ENCODE measurements around the gene CUX1. TPM values are rescaled to one million over a fixed set of nuclear protein-coding genes. Genes with fewer than 3 reads are reported as not detected.

The CUX1 gene
- total RNA-seq, 1 experiment from 2014 or later = 39.6 TPM

GRCh38 chr7:101905203-101905865 lies 87.9 kb downstream of the CUX1 start:
- Histone ChIP-seq H3K9me2 (replicated peaks; ENCODE audit: low read length) (no peaks in the 10 kb centered on the region), H2AFZ (ENCODE audit: low read length) (no peak overlapping the region), H3K4me1 (ENCODE audit: insufficient read depth, low read length) (no peaks in the 10 kb centered on the region), H3K9me3 (ENCODE audit: low read length) (no peaks in the 10 kb centered on the region), H3K4me2 (ENCODE audit: low read length) (no peak overlapping the region), H3K36me3 (ENCODE audit: low read depth, low read length) (no peaks in the 10 kb centered on the region), H4K20me1 (ENCODE audit: low read length) (no peaks in the 10 kb centered on the region), H3K9ac (ENCODE audit: low read length) (no peak overlapping the region), H3K4me3 (ENCODE audit: low read length) (no peak overlapping the region), H3K27ac (ENCODE audit: low read length) (no peak overlapping the region), H3K79me2 (ENCODE audit: low read length) (peaks cover 79% of the 10 kb centered on the region), H3K27me3 (ENCODE audit: low read length) (no peaks in the 10 kb centered on the region), H3F3A (ENCODE audit: low read length, unreplicated experiment) (no peaks in the 10 kb centered on the region)
- no peak for ATAC-seq
- no peak for TF ChIP-seq EZH2 (IDR thresholded peaks at IDR 0.05; ENCODE audit: low read length, unreplicated experiment)
- POLR2A ChIA-PET (ENCODE audit: unreplicated experiment) = no interaction called here
- BruUV-seq (replicated peaks) = no TSS peak
- CTCF ChIA-PET = no interaction called here
- DNase-seq = no peak
- intact Hi-C loops (cut with micrococcal nuclease) = no loop called here

GRCh38 chr7:101906291-101907240 lies 89.1 kb downstream of the CUX1 start:
- no peak for ATAC-seq
- CTCF ChIA-PET = no interaction called here
- no peak overlapping the region for H3K4me3 ChIP-seq (ENCODE audit: low read length)
- H2AFZ ChIP-seq (ENCODE audit: low read length) = no peak overlapping the region
- intact Hi-C loops (cut with micrococcal nuclease) = no loop called here
- no TSS peak for BruUV-seq (replicated peaks)
- no peak for DNase-seq
- H4K20me1 ChIP-seq (ENCODE audit: low read length) = no peaks in the 10 kb centered on the region
- TF ChIP-seq EZH2phosphoT487 (IDR thresholded peaks at IDR 0.05; ENCODE audit: borderline replicate concordance, low read length) (no peak), CTCF (conservative IDR thresholded peaks at IDR 0.05; ENCODE audit: low read depth, low read length) (no peak), EZH2 (IDR thresholded peaks at IDR 0.05; ENCODE audit: low read length, unreplicated experiment) (no peak)
- H3K4me2 ChIP-seq (ENCODE audit: low read length) = no peak overlapping the region
- H3K4me1 ChIP-seq (ENCODE audit: insufficient read depth, low read length) = no peaks in the 10 kb centered on the region
- POLR2A ChIA-PET (ENCODE audit: unreplicated experiment) = no interaction called here
- H3K36me3 ChIP-seq (ENCODE audit: low read depth, low read length) = no peaks in the 10 kb centered on the region
- no peak overlapping the region for H3K9ac ChIP-seq (ENCODE audit: low read length)
- no peaks in the 10 kb centered on the region for H3K9me3 ChIP-seq (ENCODE audit: low read length)
- peaks cover 77% of the 10 kb centered on the region for H3K79me2 ChIP-seq (ENCODE audit: low read length)
- H3K9me2 ChIP-seq (replicated peaks; ENCODE audit: low read length) = no peaks in the 10 kb centered on the region
- H3F3A ChIP-seq (ENCODE audit: low read length, unreplicated experiment) = no peaks in the 10 kb centered on the region
- H3K27me3 ChIP-seq (ENCODE audit: low read length) = no peaks in the 10 kb centered on the region
- no peak overlapping the region for H3K27ac ChIP-seq (ENCODE audit: low read length)

DNA sequence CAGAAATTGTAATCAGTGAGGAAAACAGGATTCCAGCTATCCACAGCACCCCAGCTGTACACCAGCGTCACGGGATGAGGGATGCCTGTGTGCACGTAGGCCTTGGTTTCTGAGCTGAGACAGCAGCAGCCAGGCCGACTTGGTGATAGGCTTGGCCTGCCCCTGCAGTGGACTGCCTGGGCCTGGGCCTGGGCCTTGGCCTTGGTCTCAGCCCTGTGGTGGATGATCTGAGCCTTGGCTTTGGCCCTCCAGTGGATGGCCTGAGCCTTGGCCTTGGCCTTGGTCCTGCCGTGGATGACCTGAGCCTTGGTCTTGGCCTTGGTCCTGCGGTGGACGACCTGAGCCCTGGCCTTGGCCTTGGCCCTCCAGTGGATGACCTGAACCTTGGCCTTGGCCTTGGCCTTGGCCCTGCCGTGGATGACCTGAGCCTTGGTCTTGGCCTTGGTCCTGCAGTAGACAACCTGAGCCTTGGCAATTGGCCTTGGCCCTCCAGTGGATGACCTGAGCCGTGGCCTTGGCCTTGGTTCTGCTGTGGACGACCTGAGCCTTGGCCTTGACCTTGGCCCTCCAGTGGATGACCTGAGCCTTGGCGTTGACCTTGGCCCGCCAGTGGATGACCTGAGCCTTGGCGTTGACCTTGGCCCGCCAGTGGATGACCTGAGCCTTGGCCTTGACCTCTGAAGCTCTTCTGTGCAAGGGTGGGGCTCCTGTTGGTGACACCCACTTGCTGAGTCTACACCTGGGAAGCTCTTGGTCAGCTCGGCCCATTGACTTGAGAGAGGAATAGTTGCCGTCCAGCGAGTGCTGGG lies 93.8 kb downstream of the CUX1 start:
- Histone ChIP-seq H3K27ac (ENCODE audit: low read length) (no peak overlapping the region), H3K4me3 (ENCODE audit: low read length) (no peak overlapping the region), H3F3A (ENCODE audit: low read length, unreplicated experiment) (no peaks in the 10 kb centered on the region), H2AFZ (ENCODE audit: low read length) (no peak overlapping the region), H3K4me1 (ENCODE audit: insufficient read depth, low read length) (no peaks in the 10 kb centered on the region), H3K4me2 (ENCODE audit: low read length) (no peak overlapping the region), H3K9ac (ENCODE audit: low read length) (no peak overlapping the region), H3K9me2 (replicated peaks; ENCODE audit: low read length) (no peaks in the 10 kb centered on the region), H4K20me1 (ENCODE audit: low read length) (no peaks in the 10 kb centered on the region), H3K36me3 (ENCODE audit: low read depth, low read length) (no peaks in the 10 kb centered on the region; the same call in 1 of the 2 replicates), H3K79me2 (ENCODE audit: low read length) (peaks cover 48% of the 10 kb centered on the region), H3K9me3 (ENCODE audit: low read length) (no peaks in the 10 kb centered on the region), H3K27me3 (ENCODE audit: low read length) (no peaks in the 10 kb centered on the region)
- intact Hi-C loops (cut with micrococcal nuclease) = no loop called here
- ATAC-seq (no peak), DNase-seq (no peak)
- ChIA-PET CTCF (interaction anchor here (0.6 kb wide), 1 partner anchor 41 kb away, joined by 3 read pairs; no protein-coding TSS in a partner anchor), POLR2A (ENCODE audit: unreplicated experiment) (interaction anchor here (0.6 kb wide), 1 partner anchor 27 kb away, joined by 3 read pairs; no protein-coding TSS in a partner anchor)
- TF ChIP-seq EZH2phosphoT487 (IDR thresholded peaks at IDR 0.05; ENCODE audit: borderline replicate concordance, low read length) (no peak), EZH2 (IDR thresholded peaks at IDR 0.05; ENCODE audit: low read length, unreplicated experiment) (no peak)
- BruUV-seq (replicated peaks) = no TSS peak
